GM12872 (cell line): ENCODE measurements around the gene TENM4.

Experiments
- CTCF ChIP-seq: IDR thresholded peaks from 3 replicates; pipeline ENCODE4 v1.5.1; 2011; ENCODE audit warnings: low read depth, mild to moderate bottlenecking, low read length, moderate library complexity; ENCODE audit not compliant: insufficient read depth

The TENM4 gene

GRCh38 chr11:79374727-79375126, 66.1 kb downstream of the TENM4 start:
- TF ChIP-seq CTCF: no peak

GRCh38 chr11:79371724-79372123, 69.1 kb downstream of the TENM4 start:
- TF ChIP-seq CTCF: no peak

GRCh38 chr11:79371152-79371551, 69.7 kb downstream of the TENM4 start:
- TF ChIP-seq CTCF: no peak

GRCh38 chr11:79369055-79369454, 71.8 kb downstream of the TENM4 start:
- no peak for TF ChIP-seq CTCF

- no peak for TF ChIP-seq CTCF
These were observed 73.0 kb downstream of the TENM4 start for GRCh38 chr11:79367844-79368243.

- no peak for TF ChIP-seq CTCF
These were observed 74.6 kb downstream of the TENM4 start for GRCh38 chr11:79366218-79366617.

GRCh38 chr11:79363861-79364378, 76.9 kb downstream of the TENM4 start:
- no peak for TF ChIP-seq CTCF
